Endothelial cell of umbilical vein (primary cell): ENCODE measurements around the gene RCOR1. TPM values are rescaled to one million over a fixed set of nuclear protein-coding genes. Genes with fewer than 3 reads are reported as not detected.

Source experiments
- BruUV-seq: library from RNA; stranded (reverse); fragments of 400-500 nt; replicated peaks from 2 replicates; lab custom pipeline; 2021; lab: Mats Ljungman, UMichigan
- CTCF ChIA-PET: fragments of 300-600, 350-600 bp; sonication (Branson Sonifier 250); formaldehyde crosslinking; loops from one replicate; lab custom pipeline; 2021; ENCODE audit warnings: antibody characterized with exemption, inconsistent platforms; lab: Charles Lee
- POLR2A ChIA-PET: fragments of 300-600, 350-600 bp; sonication (Branson Sonifier 250); formaldehyde crosslinking; loops from one replicate; lab custom pipeline; 2021; ENCODE audit warnings: antibody characterized with exemption, inconsistent platforms; lab: Charles Lee
- DNase-seq: peaks from one replicate; pipeline ENCODE4 v3.0.0-alpha.2; 2011; ENCODE audit warnings: low read depth, low spot score
- FAIRE-seq: peaks from 2 replicates; lab custom pipeline; 2011; peaks lifted over from hg19 to GRCh38; lab: Jason Lieb, UNC
- H2AFZ ChIP-seq: 2 replicates; pipeline ENCODE4 v1.6.0; 2012; ENCODE audit warnings: low read depth, low read length, control low read depth, inconsistent platforms
- H3K27ac ChIP-seq: 2 replicates; pipeline ENCODE4 v1.5.1; 2011; ENCODE audit warnings: low read depth, mild to moderate bottlenecking, control low read depth, low read length, moderate library complexity; ENCODE audit not compliant: insufficient read depth
- H3K27me3 ChIP-seq, 2 experiments: 2 replicates each; pipeline versions ENCODE4 v1.6.0 to v1.6.1; 2011; ENCODE audit warnings: low read length in 2 of 2, mixed read lengths in 1 of 2; ENCODE audit not compliant: control insufficient read depth in 2 of 2, insufficient read depth in 2 of 2
- H3K36me3 ChIP-seq, 2 experiments: 2 replicates in 1 of 2; 3 replicates in 1 of 2; pipeline ENCODE4 v1.5.1; 2011; ENCODE audit warnings: low read length in 2 of 2, mild to moderate bottlenecking in 1 of 2, moderate library complexity in 1 of 2; ENCODE audit not compliant: control insufficient read depth in 2 of 2, insufficient read depth in 2 of 2; ENCODE audit errors: extremely low read depth in 1 of 2
- H3K4me1 ChIP-seq: 3 replicates; pipeline ENCODE4 v1.5.1; 2011; ENCODE audit warnings: mild to moderate bottlenecking, low read length; ENCODE audit not compliant: control insufficient read depth, insufficient read depth; ENCODE audit errors: extremely low read depth
- H3K4me2 ChIP-seq: 2 replicates; pipeline ENCODE4 v1.6.1; 2011; ENCODE audit warnings: low read length, control low read depth, mixed read lengths; ENCODE audit not compliant: insufficient read depth
- H3K4me3 ChIP-seq, 3 experiments: fragments of 200-600 bp in 1 of 3; sonication (generic), shearing (Covaris generic) in 1 of 3; replicated peaks in 1 of 3; 2 replicates each; pipeline ENCODE4 v1.5.1; 2011 to 2016; ENCODE audit warnings: control low read depth in 3 of 3, low read length in 3 of 3, mild to moderate bottlenecking in 2 of 3, inconsistent platforms in 1 of 3, low read depth in 1 of 3, moderate library complexity in 1 of 3; ENCODE audit not compliant: insufficient read depth in 1 of 3
- H3K79me2 ChIP-seq: 2 replicates; pipeline ENCODE4 v1.6.0; 2012; ENCODE audit warnings: low read length, inconsistent platforms; ENCODE audit not compliant: control insufficient read depth, insufficient read depth
- H3K9ac ChIP-seq: replicated peaks from 2 replicates; pipeline ENCODE3; 2011; ENCODE audit warnings: low read length, control low read depth; ENCODE audit not compliant: insufficient read depth; ENCODE audit errors: extremely low read depth
- H3K9me1 ChIP-seq: replicated peaks from 3 replicates; pipeline ENCODE4 v1.6.0; 2011; ENCODE audit warnings: mild to moderate bottlenecking, low read length; ENCODE audit not compliant: control insufficient read depth, insufficient read depth; ENCODE audit errors: extremely low read depth
- H3K9me3 ChIP-seq: replicated peaks from 2 replicates; pipeline ENCODE4 v1.5.1; 2012; ENCODE audit warnings: low read length, inconsistent platforms; ENCODE audit not compliant: control insufficient read depth, insufficient read depth
- H4K20me1 ChIP-seq: replicated peaks from 2 replicates; pipeline ENCODE3; 2011; ENCODE audit warnings: mild to moderate bottlenecking, low read length; ENCODE audit not compliant: control insufficient read depth, insufficient read depth; ENCODE audit errors: extremely low read depth
- EZH2 ChIP-seq: IDR thresholded peaks from 2 replicates; pipeline ENCODE4 v1.6.1; 2012; ENCODE audit warnings: borderline replicate concordance, low read depth, mild to moderate bottlenecking, moderate library complexity, low read length, inconsistent platforms; ENCODE audit not compliant: severe bottlenecking
- FOS ChIP-seq: IDR thresholded peaks from 2 replicates; pipeline ENCODE4 v1.6.1; 2011; ENCODE audit warnings: mild to moderate bottlenecking, low read length, moderate library complexity, borderline replicate concordance; ENCODE audit not compliant: insufficient read depth
- GATA2 ChIP-seq: IDR thresholded peaks from 2 replicates; pipeline ENCODE4 v1.7.0; 2011; ENCODE audit warnings: low read depth, mild to moderate bottlenecking, moderate library complexity, mixed read lengths, low read length; ENCODE audit not compliant: insufficient read length, insufficient read depth
- JUN ChIP-seq: IDR thresholded peaks from 2 replicates; pipeline ENCODE4 v1.6.1; 2011; ENCODE audit warnings: borderline replicate concordance, low read depth; ENCODE audit not compliant: insufficient read length, insufficient read depth
- MYC ChIP-seq: IDR thresholded peaks from one replicate; pipeline ENCODE4 v1.6.1; 2011; ENCODE audit warnings: mild to moderate bottlenecking, low read depth, low read length
- POLR2A ChIP-seq: IDR thresholded peaks from 2 replicates; pipeline ENCODE4 v1.6.1; 2012; ENCODE audit warnings: low read depth, mild to moderate bottlenecking, control low read depth, low read length
- POLR2AphosphoS5 ChIP-seq: IDR thresholded peaks from 2 replicates; pipeline ENCODE4 v1.6.1; 2012; ENCODE audit warnings: low read depth, mild to moderate bottlenecking, control low read depth, low read length, moderate library complexity; ENCODE audit not compliant: insufficient read depth
- dilution Hi-C: fragments of 300-500 bp; cut with MboI; formaldehyde crosslinking; loops from one replicate; pipeline ENCODE4 v1.15.0; 2019; ENCODE audit warnings: low sequenced_read_pairs; ENCODE audit not compliant: extremely low pct_ligation_motif_present
- intact Hi-C: fragments of 100-400 bp; cut with micrococcal nuclease; formaldehyde crosslinking; loops from one replicate; pipeline ENCODE4 v1.10.0; 2022
- polyA plus RNA-seq, 4 experiments: library from polyadenylated mRNA; depleted of rRNA in 3 of 4; stranded (reverse) in 3 of 4; unstranded in 1 of 4; fragments of >200 nt; gene quantifications; 2 replicates each; pipeline versions ENCODE4 v1.2.1 to v1.2.3, GENCODE V29; 2011 to 2012; ENCODE audit warnings: missing spikeins in 1 of 4
- total RNA-seq: library from RNA; stranded (reverse); gene quantifications from 2 replicates; pipeline ENCODE4 v1.2.3, GENCODE V29; 2021
- TF ChIP-seq, protein P1 (sequence below): IDR thresholded peaks from 2 replicates; pipeline ENCODE4 v1.6.1; 2011; ENCODE audit not compliant: insufficient read depth, insufficient read length
- TF ChIP-seq, protein P2 (sequence below), 2 donors: IDR thresholded peaks; 1 replicate in 1 of 2; 2 replicates in 1 of 2; pipeline ENCODE4 v1.5.1; 2011; ENCODE audit warnings: low read length in 2 of 2, mild to moderate bottlenecking in 2 of 2, moderate library complexity in 2 of 2, control low read depth in 1 of 2, inconsistent platforms in 1 of 2, low read depth in 1 of 2; ENCODE audit not compliant: insufficient read depth in 1 of 2; ENCODE audit errors: extremely low read depth in 1 of 2

Gene RCOR1
- total and polyA plus RNA-seq, 2 donors (not counting 3 experiments of a cell fraction or from before 2014, with no cell fraction given), result 15.6 to 32.2 TPM

DNA sequence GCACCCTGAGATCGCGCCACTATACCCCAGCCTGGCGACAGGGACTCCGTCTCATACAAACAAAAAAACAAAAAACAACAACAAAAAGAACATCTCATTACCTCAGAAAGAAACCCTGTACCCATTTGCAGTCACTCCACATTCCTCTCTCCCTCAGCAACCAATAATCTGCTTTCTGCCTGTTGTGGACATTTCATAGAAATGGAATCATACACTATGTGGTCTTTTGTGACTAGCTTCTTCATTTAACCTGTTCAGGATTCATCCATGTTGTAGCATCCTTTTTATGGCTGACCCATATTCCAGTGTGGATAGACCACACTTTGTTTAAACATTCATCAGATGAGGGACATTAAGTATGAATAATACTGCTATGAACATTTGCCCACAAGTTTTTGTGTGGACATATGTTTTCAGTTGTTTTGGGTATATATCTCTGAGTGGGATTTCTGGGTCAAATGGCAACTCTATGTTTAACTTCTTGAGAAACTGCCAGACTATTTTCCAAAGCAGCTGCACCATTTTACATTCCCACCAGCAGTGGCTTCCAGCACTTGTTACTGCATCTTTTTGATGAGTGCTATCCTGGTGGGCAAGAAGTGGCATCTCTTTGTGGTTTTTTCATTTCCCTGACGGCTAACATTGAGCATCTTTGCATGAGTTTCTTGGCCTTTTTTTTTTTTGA, 5.9 kb upstream of the RCOR1 start:
- DNase-seq, result no peak
- no peak overlapping the region for H3K9ac ChIP-seq
- no peaks in the 10 kb centered on the region for H3K9me1 ChIP-seq
- H3K27me3 ChIP-seq, result no peaks in the 10 kb centered on the region
- ChIA-PET POLR2A (no interaction called here), CTCF (no interaction called here)
- no peaks in the 10 kb centered on the region for H3K36me3 ChIP-seq
- peaks cover 18% of the 10 kb centered on the region for H3K4me1 ChIP-seq
- intact Hi-C loops (no loop called here), dilution Hi-C loops (no loop called here)
- no peak overlapping the region for H3K27ac ChIP-seq
- H3K79me2 ChIP-seq, result no peaks in the 10 kb centered on the region
- BruUV-seq, result no TSS peak
- no peaks in the 10 kb centered on the region for H3K9me3 ChIP-seq
- H2AFZ ChIP-seq, result no peak overlapping the region
- H3K4me3 ChIP-seq, result no peak overlapping the region
- H4K20me1 ChIP-seq, result no peaks in the 10 kb centered on the region
- no peak overlapping the region for H3K4me2 ChIP-seq
- TF ChIP-seq GATA2 (no peak), EZH2 (no peak), FOS (no peak), JUN (no peak), POLR2AphosphoS5 (no peak), MYC (no peak), POLR2A (no peak)
- TF ChIP-seq, protein P1, sequence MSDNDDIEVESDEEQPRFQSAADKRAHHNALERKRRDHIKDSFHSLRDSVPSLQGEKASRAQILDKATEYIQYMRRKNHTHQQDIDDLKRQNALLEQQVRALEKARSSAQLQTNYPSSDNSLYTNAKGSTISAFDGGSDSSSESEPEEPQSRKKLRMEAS, result no peak
- TF ChIP-seq, protein P2, sequence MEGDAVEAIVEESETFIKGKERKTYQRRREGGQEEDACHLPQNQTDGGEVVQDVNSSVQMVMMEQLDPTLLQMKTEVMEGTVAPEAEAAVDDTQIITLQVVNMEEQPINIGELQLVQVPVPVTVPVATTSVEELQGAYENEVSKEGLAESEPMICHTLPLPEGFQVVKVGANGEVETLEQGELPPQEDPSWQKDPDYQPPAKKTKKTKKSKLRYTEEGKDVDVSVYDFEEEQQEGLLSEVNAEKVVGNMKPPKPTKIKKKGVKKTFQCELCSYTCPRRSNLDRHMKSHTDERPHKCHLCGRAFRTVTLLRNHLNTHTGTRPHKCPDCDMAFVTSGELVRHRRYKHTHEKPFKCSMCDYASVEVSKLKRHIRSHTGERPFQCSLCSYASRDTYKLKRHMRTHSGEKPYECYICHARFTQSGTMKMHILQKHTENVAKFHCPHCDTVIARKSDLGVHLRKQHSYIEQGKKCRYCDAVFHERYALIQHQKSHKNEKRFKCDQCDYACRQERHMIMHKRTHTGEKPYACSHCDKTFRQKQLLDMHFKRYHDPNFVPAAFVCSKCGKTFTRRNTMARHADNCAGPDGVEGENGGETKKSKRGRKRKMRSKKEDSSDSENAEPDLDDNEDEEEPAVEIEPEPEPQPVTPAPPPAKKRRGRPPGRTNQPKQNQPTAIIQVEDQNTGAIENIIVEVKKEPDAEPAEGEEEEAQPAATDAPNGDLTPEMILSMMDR (IDR thresholded peaks at IDR 0.05; ENCODE audit: extremely low read depth in 1 of 2, insufficient read depth in 1 of 2, low read depth in 1 of 2, low read length in 2 of 2), result no peak
- peak; percentile 33 for FAIRE-seq
